WTC11 (cell line): ENCODE data around the gene MMP11. TPM values are rescaled to one million over a fixed set of nuclear protein-coding genes. Genes with fewer than 3 reads are reported as not detected.

ENCODE experiments used
- ATAC-seq: fragments of 200-7000 bp; cut with Tn5 transposase; 2 replicates; pipeline ENCODE4 v1.10.0; 2021; ENCODE audit warnings: mild to moderate bottlenecking, moderate library complexity
- CTCF ChIA-PET: fragments of 300-600 bp; sonication (Branson Sonifier 250); formaldehyde crosslinking; loops from one replicate; lab custom pipeline; 2021; ENCODE audit warnings: antibody characterized with exemption; lab: Charles Lee
- POLR2A ChIA-PET: fragments of 350-600 bp; sonication (Branson Sonifier 250); formaldehyde crosslinking; loops from one replicate; lab custom pipeline; 2021; ENCODE audit warnings: antibody characterized with exemption; lab: Charles Lee
- DNase-seq: peaks from one replicate; pipeline ENCODE4 v3.0.0; 2021; ENCODE audit warnings: low spot score
- H3K27ac Mint-ChIP-seq: 2 replicates; pipeline ENCODE4 v1.8.0; 2021; ENCODE audit warnings: mixed read lengths
- H3K27me3 Mint-ChIP-seq: 2 replicates; pipeline ENCODE4 v1.8.0; 2021; ENCODE audit warnings: low read depth, mild to moderate bottlenecking, moderate library complexity, mixed read lengths
- H3K36me3 Mint-ChIP-seq: 2 replicates; pipeline ENCODE4 v1.8.0; 2021; ENCODE audit warnings: mixed read lengths
- H3K4me1 Mint-ChIP-seq: 2 replicates; pipeline ENCODE4 v1.8.0; 2022; ENCODE audit warnings: mixed read lengths
- H3K4me3 Mint-ChIP-seq: 2 replicates; pipeline ENCODE4 v1.8.0; 2021; ENCODE audit warnings: mild to moderate bottlenecking, moderate library complexity, mixed read lengths
- H3K9me3 Mint-ChIP-seq: 2 replicates; pipeline ENCODE4 v1.8.0; 2021; ENCODE audit warnings: mixed read lengths
- AR ChIP-seq: fragments of 250-450 bp; sonication (Bioruptor Pico); IDR thresholded peaks from 2 replicates; pipeline ENCODE4 v1.9.0; 2021; ENCODE audit warnings: mild to moderate bottlenecking
- CREB1 ChIP-seq: sonication (generic); formaldehyde crosslinking; IDR thresholded peaks from 2 replicates; pipeline ENCODE4 v1.8.0; 2023; ENCODE audit warnings: mild to moderate bottlenecking, missing genetic modification reagents
- FOXJ3 ChIP-seq: sonication (generic); formaldehyde crosslinking; IDR thresholded peaks from 2 replicates; pipeline ENCODE4 v1.9.0; 2021; ENCODE audit warnings: missing genetic modification reagents, mild to moderate bottlenecking, borderline replicate concordance
- GABPB1 ChIP-seq: sonication (generic); formaldehyde crosslinking; IDR thresholded peaks from 2 replicates; pipeline ENCODE4 v1.8.1; 2023; ENCODE audit warnings: mild to moderate bottlenecking, missing genetic modification reagents
- PRDM15 ChIP-seq: sonication (generic); formaldehyde crosslinking; IDR thresholded peaks from 2 replicates; pipeline ENCODE4 v1.8.0; 2022; ENCODE audit warnings: missing genetic modification reagents
- PRRX2 ChIP-seq: fragments of 250-450 bp; sonication (Bioruptor Pico); IDR thresholded peaks from 2 replicates; pipeline ENCODE4 v1.8.0; 2021; ENCODE audit warnings: mild to moderate bottlenecking
- RORB ChIP-seq: fragments of 250-450 bp; sonication (Bioruptor Pico); IDR thresholded peaks from 2 replicates; pipeline ENCODE4 v1.9.0; 2021; ENCODE audit warnings: mild to moderate bottlenecking
- TCF7 ChIP-seq: sonication (generic); formaldehyde crosslinking; IDR thresholded peaks from 2 replicates; pipeline ENCODE4 v1.8.0; 2022; ENCODE audit warnings: mild to moderate bottlenecking, low read depth, missing genetic modification reagents, moderate library complexity
- TP53 ChIP-seq: sonication (generic); formaldehyde crosslinking; IDR thresholded peaks from 2 replicates; pipeline ENCODE4 v1.8.1; 2023; ENCODE audit warnings: mild to moderate bottlenecking, missing genetic modification reagents
- ZNF138 ChIP-seq: sonication (generic); formaldehyde crosslinking; conservative IDR thresholded peaks from 2 replicates; pipeline ENCODE4 v1.8.1; 2022; ENCODE audit warnings: mild to moderate bottlenecking, moderate library complexity, missing genetic modification reagents
- ZNF263 ChIP-seq: sonication (generic); formaldehyde crosslinking; IDR thresholded peaks from 2 replicates; pipeline ENCODE4 v1.8.1; 2022; ENCODE audit warnings: low read depth, mild to moderate bottlenecking, moderate library complexity, missing genetic modification reagents
- total RNA-seq: library from RNA; stranded (reverse); gene quantifications from 3 replicates; pipeline ENCODE4 v1.2.3, GENCODE V29; 2021
- TF ChIP-seq, protein P1 (sequence below): sonication (generic); formaldehyde crosslinking; IDR thresholded peaks from 2 replicates; pipeline ENCODE4 v1.8.1; 2023; ENCODE audit warnings: mild to moderate bottlenecking, missing genetic modification reagents, borderline replicate concordance

Gene MMP11
- total RNA-seq, 1 experiment from 2014 or later, result 16.5 TPM

GRCh38 chr22:23831261-23831660, 58.6 kb downstream of the MMP11 start:
- Mint-ChIP-seq H3K27ac (no peak overlapping the region), H3K36me3 (peaks cover 40% of the 10 kb centered on the region), H3K4me1 (peaks cover 2% of the 10 kb centered on the region; the same call in 1 of the 2 replicates), H3K9me3 (no peaks in the 10 kb centered on the region), H3K4me3 (no peak overlapping the region), H3K27me3 (no peaks in the 10 kb centered on the region)
- ChIA-PET POLR2A (no interaction called here), CTCF (no interaction called here)
- no peak for ATAC-seq
- TF ChIP-seq PRRX2 (CRISPR knock-in tag), result no peak
- no peak for TF ChIP-seq ZNF263
- TF ChIP-seq GABPB1 (CRISPR knock-in tag), result no peak
- TF ChIP-seq ZNF138 (CRISPR knock-in tag), result no peak
- TF ChIP-seq AR (CRISPR knock-in tag), result no peak
- TF ChIP-seq, protein P1, sequence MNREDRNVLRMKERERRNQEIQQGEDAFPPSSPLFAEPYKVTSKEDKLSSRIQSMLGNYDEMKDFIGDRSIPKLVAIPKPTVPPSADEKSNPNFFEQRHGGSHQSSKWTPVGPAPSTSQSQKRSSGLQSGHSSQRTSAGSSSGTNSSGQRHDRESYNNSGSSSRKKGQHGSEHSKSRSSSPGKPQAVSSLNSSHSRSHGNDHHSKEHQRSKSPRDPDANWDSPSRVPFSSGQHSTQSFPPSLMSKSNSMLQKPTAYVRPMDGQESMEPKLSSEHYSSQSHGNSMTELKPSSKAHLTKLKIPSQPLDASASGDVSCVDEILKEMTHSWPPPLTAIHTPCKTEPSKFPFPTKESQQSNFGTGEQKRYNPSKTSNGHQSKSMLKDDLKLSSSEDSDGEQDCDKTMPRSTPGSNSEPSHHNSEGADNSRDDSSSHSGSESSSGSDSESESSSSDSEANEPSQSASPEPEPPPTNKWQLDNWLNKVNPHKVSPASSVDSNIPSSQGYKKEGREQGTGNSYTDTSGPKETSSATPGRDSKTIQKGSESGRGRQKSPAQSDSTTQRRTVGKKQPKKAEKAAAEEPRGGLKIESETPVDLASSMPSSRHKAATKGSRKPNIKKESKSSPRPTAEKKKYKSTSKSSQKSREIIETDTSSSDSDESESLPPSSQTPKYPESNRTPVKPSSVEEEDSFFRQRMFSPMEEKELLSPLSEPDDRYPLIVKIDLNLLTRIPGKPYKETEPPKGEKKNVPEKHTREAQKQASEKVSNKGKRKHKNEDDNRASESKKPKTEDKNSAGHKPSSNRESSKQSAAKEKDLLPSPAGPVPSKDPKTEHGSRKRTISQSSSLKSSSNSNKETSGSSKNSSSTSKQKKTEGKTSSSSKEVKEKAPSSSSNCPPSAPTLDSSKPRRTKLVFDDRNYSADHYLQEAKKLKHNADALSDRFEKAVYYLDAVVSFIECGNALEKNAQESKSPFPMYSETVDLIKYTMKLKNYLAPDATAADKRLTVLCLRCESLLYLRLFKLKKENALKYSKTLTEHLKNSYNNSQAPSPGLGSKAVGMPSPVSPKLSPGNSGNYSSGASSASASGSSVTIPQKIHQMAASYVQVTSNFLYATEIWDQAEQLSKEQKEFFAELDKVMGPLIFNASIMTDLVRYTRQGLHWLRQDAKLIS (CRISPR knock-in tag), result no peak
- no peak for TF ChIP-seq TP53 (CRISPR knock-in tag)
- no peak for DNase-seq

GRCh38 chr22:23831781-23832180, 59.1 kb downstream of the MMP11 start:
- no peaks in the 10 kb centered on the region for H3K9me3 Mint-ChIP-seq
- no peak overlapping the region for H3K4me3 Mint-ChIP-seq
- H3K27me3 Mint-ChIP-seq, result no peaks in the 10 kb centered on the region
- DNase-seq (no peak), ATAC-seq (no peak)
- no peaks in the 10 kb centered on the region for H3K4me1 Mint-ChIP-seq
- ChIA-PET CTCF (no interaction called here), POLR2A (no interaction called here)
- H3K36me3 Mint-ChIP-seq, result peaks cover 35% of the 10 kb centered on the region
- no peak overlapping the region for H3K27ac Mint-ChIP-seq
- TF ChIP-seq TCF7 (CRISPR knock-in tag), result no peak
- no peak for TF ChIP-seq FOXJ3
- TF ChIP-seq AR (CRISPR knock-in tag), result no peak
- no peak for TF ChIP-seq PRRX2 (CRISPR knock-in tag)
- no peak for TF ChIP-seq CREB1 (CRISPR knock-in tag)
- TF ChIP-seq RORB, result no peak
- TF ChIP-seq PRDM15 (CRISPR knock-in tag), result no peak
